Loucy (cell line): ENCODE measurements around the gene NOL12.

ENCODE experiments used
- H2AFZ ChIP-seq: fragments of 200-600 bp; sonication (generic); 2 replicates; pipeline ENCODE4 v1.6.0; 2016; ENCODE audit warnings: antibody characterized with exemption, mild to moderate bottlenecking, low read length, moderate library complexity
- H3F3A ChIP-seq: fragments of 200-600 bp; 2 replicates; pipeline ENCODE4 v1.6.0; 2016; ENCODE audit warnings: antibody characterized with exemption, low read depth, mild to moderate bottlenecking
- H3K27me3 ChIP-seq: fragments of 200-600 bp; sonication (generic); 2 replicates; pipeline ENCODE4 v1.6.1; 2014; ENCODE audit warnings: low read length, mild to moderate bottlenecking; ENCODE audit not compliant: insufficient read depth, poor library complexity, severe bottlenecking
- H3K36me3 ChIP-seq: fragments of 200-600 bp; sonication (generic); 2 replicates; pipeline ENCODE4 v1.6.1; 2016; ENCODE audit warnings: low read length; ENCODE audit not compliant: insufficient read depth
- H3K4me1 ChIP-seq: fragments of 200-600 bp; sonication (generic); 2 replicates; pipeline ENCODE4 v1.5.1; 2014; ENCODE audit warnings: low read length, mild to moderate bottlenecking; ENCODE audit not compliant: insufficient read depth, poor library complexity, severe bottlenecking
- H3K4me2 ChIP-seq: fragments of 200-600 bp; sonication (generic); 2 replicates; pipeline ENCODE4 v1.6.0; 2014; ENCODE audit warnings: antibody characterized with exemption, low read length, low read depth, mild to moderate bottlenecking; ENCODE audit not compliant: poor library complexity, severe bottlenecking
- H3K4me3 ChIP-seq: fragments of 200-600 bp; sonication (generic); 2 replicates; pipeline ENCODE4 v1.5.1; 2014; ENCODE audit warnings: low read length, mild to moderate bottlenecking, mixed read lengths; ENCODE audit not compliant: poor library complexity, severe bottlenecking
- H3K79me2 ChIP-seq: fragments of 200-600 bp; sonication (generic); 2 replicates; pipeline ENCODE4 v1.6.1; 2014; ENCODE audit warnings: low read length; ENCODE audit not compliant: insufficient read depth
- H3K9ac ChIP-seq: fragments of 200-600 bp; sonication (generic); 2 replicates; pipeline ENCODE4 v1.6.0; 2014; ENCODE audit warnings: mild to moderate bottlenecking, low read depth, low read length, moderate library complexity; ENCODE audit not compliant: poor library complexity, severe bottlenecking
- H3K9me2 ChIP-seq: fragments of 200-600 bp; sonication (generic); replicated peaks from 2 replicates; pipeline ENCODE4 v1.6.1; 2016; ENCODE audit warnings: low read depth, low read length, mixed read lengths
- H3K9me3 ChIP-seq: fragments of 200-600 bp; sonication (generic); 2 replicates; pipeline ENCODE4 v1.6.1; 2014; ENCODE audit warnings: mild to moderate bottlenecking, antibody characterized with exemption, low read length, low read depth; ENCODE audit not compliant: insufficient read depth
- H4K20me1 ChIP-seq: fragments of 200-600 bp; sonication (generic); 2 replicates; pipeline ENCODE4 v1.6.0; 2014; ENCODE audit warnings: antibody characterized with exemption, low read length, mild to moderate bottlenecking; ENCODE audit not compliant: insufficient read depth, poor library complexity, severe bottlenecking
- EZH2phosphoT487 ChIP-seq: fragments of 200-600 bp; IDR thresholded peaks from 2 replicates; pipeline ENCODE4 v1.6.1; 2018; ENCODE audit warnings: antibody characterized with exemption, mild to moderate bottlenecking, moderate library complexity, borderline replicate concordance
- TF ChIP-seq, protein P1 (sequence below): fragments of 200-600 bp; sonication (generic); conservative IDR thresholded peaks from 2 replicates; pipeline ENCODE4 v1.5.1; 2014; ENCODE audit warnings: mild to moderate bottlenecking, antibody characterized with exemption, low read length

Gene NOL12

DNA sequence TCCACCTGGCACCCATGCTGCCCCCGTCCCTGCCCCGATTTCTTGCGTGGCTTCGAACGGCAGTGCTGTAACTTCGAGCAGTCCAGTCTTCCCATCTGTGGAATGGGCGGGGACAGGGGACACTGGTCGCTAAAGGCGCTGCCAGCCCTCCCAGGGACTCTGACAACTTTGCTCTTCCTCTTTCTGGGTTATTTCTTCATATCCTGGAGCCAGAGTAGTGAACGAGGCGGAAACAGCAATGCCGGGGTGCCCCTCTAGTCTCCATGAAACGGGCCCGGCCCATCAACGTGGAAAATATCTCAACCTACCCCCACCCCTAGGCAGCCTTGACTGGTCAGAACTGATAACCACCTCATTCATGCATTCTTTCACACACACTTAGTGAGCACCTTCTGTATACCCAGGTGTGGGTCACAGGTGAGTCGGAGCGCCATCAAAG is 53.5 kb downstream of the NOL12 start:
- no peak overlapping the region for H3K4me2 ChIP-seq
- H3K9ac ChIP-seq: no peak overlapping the region
- H3K4me1 ChIP-seq: peaks cover 6% of the 10 kb centered on the region
- H2AFZ ChIP-seq: no peak overlapping the region
- no peaks in the 10 kb centered on the region for H4K20me1 ChIP-seq
- no peaks in the 10 kb centered on the region for H3K9me2 ChIP-seq
- no peaks in the 10 kb centered on the region for H3K27me3 ChIP-seq
- no peak overlapping the region for H3K4me3 ChIP-seq
- no peaks in the 10 kb centered on the region for H3K36me3 ChIP-seq
- no peaks in the 10 kb centered on the region for H3K79me2 ChIP-seq
- TF ChIP-seq, protein P1, sequence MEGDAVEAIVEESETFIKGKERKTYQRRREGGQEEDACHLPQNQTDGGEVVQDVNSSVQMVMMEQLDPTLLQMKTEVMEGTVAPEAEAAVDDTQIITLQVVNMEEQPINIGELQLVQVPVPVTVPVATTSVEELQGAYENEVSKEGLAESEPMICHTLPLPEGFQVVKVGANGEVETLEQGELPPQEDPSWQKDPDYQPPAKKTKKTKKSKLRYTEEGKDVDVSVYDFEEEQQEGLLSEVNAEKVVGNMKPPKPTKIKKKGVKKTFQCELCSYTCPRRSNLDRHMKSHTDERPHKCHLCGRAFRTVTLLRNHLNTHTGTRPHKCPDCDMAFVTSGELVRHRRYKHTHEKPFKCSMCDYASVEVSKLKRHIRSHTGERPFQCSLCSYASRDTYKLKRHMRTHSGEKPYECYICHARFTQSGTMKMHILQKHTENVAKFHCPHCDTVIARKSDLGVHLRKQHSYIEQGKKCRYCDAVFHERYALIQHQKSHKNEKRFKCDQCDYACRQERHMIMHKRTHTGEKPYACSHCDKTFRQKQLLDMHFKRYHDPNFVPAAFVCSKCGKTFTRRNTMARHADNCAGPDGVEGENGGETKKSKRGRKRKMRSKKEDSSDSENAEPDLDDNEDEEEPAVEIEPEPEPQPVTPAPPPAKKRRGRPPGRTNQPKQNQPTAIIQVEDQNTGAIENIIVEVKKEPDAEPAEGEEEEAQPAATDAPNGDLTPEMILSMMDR: no peak
- TF ChIP-seq EZH2phosphoT487: no peak
- H3F3A ChIP-seq: 0 out of 2 replicates have a peak, but pooled peaks cover 4% of the 10 kb centered on the region
- no peaks in the 10 kb centered on the region for H3K9me3 ChIP-seq

DNA sequence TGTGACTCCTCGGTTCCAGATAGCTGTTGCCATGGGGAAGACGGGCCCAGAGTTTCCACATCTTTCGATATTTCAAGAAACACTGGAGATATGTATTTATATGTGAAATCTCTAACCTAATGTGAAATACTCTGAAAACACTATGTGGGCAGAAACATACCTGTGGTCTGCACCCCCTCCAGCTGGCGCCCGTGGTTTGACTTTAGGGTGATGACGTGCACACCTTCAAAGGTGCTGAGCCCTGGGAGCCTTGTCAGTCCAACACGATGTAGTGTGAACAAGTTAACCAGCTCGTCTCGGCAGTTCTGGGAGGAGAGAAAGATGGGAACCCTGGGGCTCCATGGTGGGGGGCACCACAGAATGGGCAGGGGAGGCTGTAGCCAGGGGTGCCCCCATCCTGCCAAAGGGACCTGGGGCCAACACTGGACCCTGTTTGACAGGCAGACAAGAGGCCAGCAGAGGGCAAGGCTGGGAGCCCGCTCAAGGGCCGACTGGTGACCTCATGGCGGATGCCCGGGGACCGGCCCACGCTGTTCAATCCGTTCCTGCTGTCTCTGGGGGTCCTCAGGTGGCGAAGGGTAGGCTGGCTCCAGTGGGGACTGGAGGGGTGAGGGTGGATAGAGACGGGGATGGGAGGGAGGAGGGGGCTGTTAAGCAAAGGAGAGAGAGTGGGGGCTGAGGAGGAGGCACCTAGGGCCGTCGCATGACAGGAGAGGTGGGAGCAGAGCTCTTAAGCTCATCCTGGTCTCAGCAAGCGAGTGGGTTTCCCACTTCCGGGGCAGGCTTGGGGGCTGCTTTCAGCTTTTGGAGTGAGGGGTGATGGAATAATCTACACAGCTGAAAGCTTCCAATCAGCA is 54.5 kb downstream of the NOL12 start:
- H3K4me2 ChIP-seq: no peak overlapping the region
- H3K79me2 ChIP-seq: 0 out of 2 replicates have a peak, but pooled peaks cover 8% of the 10 kb centered on the region
- H3K4me3 ChIP-seq: no peak overlapping the region
- H3K36me3 ChIP-seq: no peaks in the 10 kb centered on the region
- no peaks in the 10 kb centered on the region for H3K27me3 ChIP-seq
- TF ChIP-seq, protein P1: no peak
- no peak for TF ChIP-seq EZH2phosphoT487
- no peaks in the 10 kb centered on the region for H3K9me3 ChIP-seq
- peaks cover 11% of the 10 kb centered on the region for H3K4me1 ChIP-seq
- no peak overlapping the region for H2AFZ ChIP-seq
- H3K9me2 ChIP-seq: no peaks in the 10 kb centered on the region
- no peak overlapping the region for H3K9ac ChIP-seq
- H3F3A ChIP-seq: 0 out of 2 replicates have a peak, but pooled peaks cover 4% of the 10 kb centered on the region
- no peaks in the 10 kb centered on the region for H4K20me1 ChIP-seq

DNA sequence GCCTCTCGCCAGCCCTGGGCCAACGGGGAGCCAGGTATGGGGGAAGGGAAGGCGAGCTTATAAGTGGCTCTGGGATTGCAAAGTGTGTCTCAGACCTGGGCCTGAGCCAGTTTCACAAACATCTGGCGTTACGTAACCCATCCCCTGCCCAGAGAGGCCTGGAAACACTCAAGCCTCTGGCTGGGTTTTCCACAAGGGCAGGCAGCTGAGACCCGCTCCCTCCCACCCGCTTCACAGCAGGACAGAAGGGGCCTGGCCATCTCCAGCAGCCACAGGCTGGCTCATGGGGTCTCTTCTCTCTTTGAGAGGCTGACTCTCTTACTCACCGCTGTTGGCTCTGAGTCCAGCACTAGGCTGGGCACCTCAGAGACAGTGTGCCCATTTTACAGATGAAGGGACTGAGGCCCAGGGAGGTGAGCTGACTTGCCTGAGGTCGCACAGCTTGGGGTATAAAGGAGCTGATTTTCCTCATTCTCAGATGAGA is 55.2 kb downstream of the NOL12 start:
- Histone ChIP-seq H3K4me3 (no peak overlapping the region), H3K27me3 (no peaks in the 10 kb centered on the region), H3K9ac (no peak overlapping the region)

More for the DNA sequence above, 55.2 kb downstream of the NOL12 start:
- Histone ChIP-seq H3K4me2 (no peak overlapping the region), H3K4me1 (peaks cover 11% of the 10 kb centered on the region), H4K20me1 (no peaks in the 10 kb centered on the region), H2AFZ (no peak overlapping the region), H3K79me2 (peaks cover 10% of the 10 kb centered on the region), H3F3A (0 out of 2 replicates have a peak, but pooled peaks cover 4% of the 10 kb centered on the region), H3K9me3 (no peaks in the 10 kb centered on the region), H3K36me3 (no peaks in the 10 kb centered on the region), H3K9me2 (no peaks in the 10 kb centered on the region)
- TF ChIP-seq, protein P1: no peak
- TF ChIP-seq EZH2phosphoT487: no peak
